OCI-LY7 (cell line): ENCODE results near the gene FMNL3.

Experiments
- CTCF ChIP-seq: fragments of 200-600 bp; sonication (generic); conservative IDR thresholded peaks from 2 replicates; pipeline ENCODE4 v1.5.1; 2014; ENCODE audit warnings: mild to moderate bottlenecking, antibody characterized with exemption, low read length, moderate library complexity, mixed read lengths
- EZH2phosphoT487 ChIP-seq: fragments of 200-600 bp; sonication (generic); IDR thresholded peaks from 2 replicates; pipeline ENCODE4 v1.6.1; 2018; ENCODE audit warnings: low read depth, borderline replicate concordance, mild to moderate bottlenecking, mixed run types, antibody characterized with exemption, low read length, moderate library complexity, mixed read lengths

GRCh38 chr12:49707128-49707811 lies at the start of gene FMNL3:
- TF ChIP-seq CTCF (peak; percentile 97), EZH2phosphoT487 (no peak)
